Kidney (tissue), 14 donors: ENCODE measurements around the gene RPS6KA3. TPM values are rescaled to one million over a fixed set of nuclear protein-coding genes. Genes with fewer than 3 reads are reported as not detected.

Experiments used
- DNase-seq, 5 donors: peaks; one replicate each; pipeline ENCODE4 v3.0.0-alpha.2; 2013 to 2020
- FAIRE-seq: peaks from 2 replicates; lab custom pipeline; 2012; peaks lifted over from hg19 to GRCh38; lab: Jason Lieb, UNC
- H3K27ac ChIP-seq, 2 donors: one replicate each; pipeline ENCODE4 v1.7.0; 2013; ENCODE audit warnings: low read depth in 2 of 2, low read length in 2 of 2, inconsistent platforms in 1 of 2
- H3K27me3 ChIP-seq: one replicate; pipeline ENCODE4 v1.7.1; 2013; ENCODE audit warnings: low read length, inconsistent platforms; ENCODE audit not compliant: control insufficient read depth, insufficient read depth
- H3K36me3 ChIP-seq, 3 donors: one replicate each; pipeline versions ENCODE4 v1.7.0 to v1.7.1; 2013; ENCODE audit warnings: low read length in 3 of 3, control low read depth in 1 of 3, inconsistent platforms in 1 of 3; ENCODE audit not compliant: insufficient read depth in 3 of 3, control insufficient read depth in 2 of 3
- H3K4me1 ChIP-seq, 3 donors: one replicate each; pipeline versions ENCODE4 v1.7.0 to v1.7.1; 2013; ENCODE audit warnings: low read length in 3 of 3, inconsistent platforms in 1 of 3, low read depth in 1 of 3; ENCODE audit not compliant: control insufficient read depth in 2 of 3, insufficient read depth in 2 of 3
- H3K4me3 ChIP-seq, 3 donors: one replicate each; pipeline versions ENCODE4 v1.7.0 to v1.8.1; 2013; ENCODE audit warnings: low read length in 3 of 3, control low read depth in 1 of 3, inconsistent platforms in 1 of 3
- H3K9ac ChIP-seq, 3 donors: one replicate each; pipeline versions ENCODE4 v1.7.0 to v1.7.1; 2013; ENCODE audit warnings: low read length in 3 of 3, control low read depth in 1 of 3, inconsistent platforms in 1 of 3
- H3K9me3 ChIP-seq, 3 donors: one replicate each; pipeline versions ENCODE4 v1.7.0 to v1.7.1; 2013; ENCODE audit warnings: low read length in 3 of 3, control low read depth in 1 of 3, inconsistent platforms in 1 of 3; ENCODE audit not compliant: control insufficient read depth in 2 of 3, insufficient read depth in 1 of 3
- intact Hi-C: fragments of 100-400 bp; cut with DNase I; formaldehyde crosslinking; loops from one replicate; pipeline ENCODE4 v1.11.1; 2022
- polyA plus RNA-seq: library from polyadenylated mRNA; stranded (reverse); fragments of 350-450 nt; fragmentation: Illumina TruSeq; extraction: RNeasy Lipid Tissue Mini Kit (QIAGEN cat#74804); gene quantifications from one replicate; pipeline ENCODE4 v1.2.3, GENCODE V29; 2014; ENCODE audit warnings: low read depth, low replicate concordance; ENCODE audit not compliant: insufficient read depth
- total RNA-seq: library from RNA; stranded (reverse); fragmentation: NEBNext Ultra II Directional; extraction: Animal tissue kit (Norgen Biotek cat#: 25700); gene quantifications from one replicate; pipeline ENCODE4 v1.2.1, GENCODE V29; 2021
- TF ChIP-seq, protein P1 (sequence below): IDR thresholded peaks from 3 replicates; pipeline ENCODE4 v1.5.1; 2012; ENCODE audit warnings: mild to moderate bottlenecking, moderate library complexity, borderline replicate concordance; ENCODE audit not compliant: insufficient read depth; ENCODE audit errors: extremely low read depth
- donor health status: control.
- donor health status: control.
- donor health status: control.
- donor health status: control.
- donor health status: control.
- donor health status: DM: yes; HTN: yes; CAD: no.
- donor health status: Normal renal cell carcinoma (clear cell type).

Gene RPS6KA3
- total and polyA plus RNA-seq, 2 donors from 2014 or later = 9.9 to 42.8 TPM

DNA sequence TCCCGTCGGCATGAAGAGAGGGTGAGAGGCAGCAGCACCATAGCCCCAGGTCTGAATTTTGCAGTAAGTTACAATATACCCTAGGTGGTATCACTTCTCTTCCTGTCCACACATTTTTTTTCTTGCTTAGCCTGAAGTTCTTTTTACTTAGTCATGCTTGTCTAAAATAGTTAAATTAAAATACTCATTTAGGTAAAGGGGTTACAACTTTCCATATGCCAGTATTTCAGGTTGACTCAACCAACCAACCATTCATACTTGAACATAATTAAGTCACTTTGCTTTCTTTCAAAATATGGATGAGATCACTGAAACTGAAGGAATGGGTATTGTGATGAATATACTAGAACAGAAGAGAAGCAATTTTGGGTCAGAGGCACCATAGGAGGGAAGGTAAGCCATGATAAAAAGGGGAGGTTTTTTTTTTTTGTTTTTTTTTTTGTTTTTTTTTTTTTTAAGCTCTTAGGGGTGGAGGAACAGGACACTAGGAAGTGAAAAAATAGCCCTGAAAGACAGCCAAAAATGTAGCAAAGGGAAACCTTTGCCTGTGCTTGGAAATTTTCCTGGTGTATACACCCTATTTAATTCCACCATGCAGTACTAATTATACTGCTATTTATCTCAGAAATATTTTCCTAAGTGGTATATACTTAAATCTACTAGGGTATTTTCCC is 41.8 kb downstream of the RPS6KA3 start:
- Histone ChIP-seq H3K36me3 (no peaks in the 10 kb centered on the region), H3K4me3 (no peak overlapping the region), H3K27me3 (peaks cover 12% of the 10 kb centered on the region), H3K9ac (no peak overlapping the region), H3K4me1 (no peaks in the 10 kb centered on the region), H3K9me3 (no peaks in the 10 kb centered on the region), H3K27ac (no peak overlapping the region)
- intact Hi-C loops = no loop called here
- DNase-seq (no peak), FAIRE-seq (no peak)
- TF ChIP-seq, protein P1, sequence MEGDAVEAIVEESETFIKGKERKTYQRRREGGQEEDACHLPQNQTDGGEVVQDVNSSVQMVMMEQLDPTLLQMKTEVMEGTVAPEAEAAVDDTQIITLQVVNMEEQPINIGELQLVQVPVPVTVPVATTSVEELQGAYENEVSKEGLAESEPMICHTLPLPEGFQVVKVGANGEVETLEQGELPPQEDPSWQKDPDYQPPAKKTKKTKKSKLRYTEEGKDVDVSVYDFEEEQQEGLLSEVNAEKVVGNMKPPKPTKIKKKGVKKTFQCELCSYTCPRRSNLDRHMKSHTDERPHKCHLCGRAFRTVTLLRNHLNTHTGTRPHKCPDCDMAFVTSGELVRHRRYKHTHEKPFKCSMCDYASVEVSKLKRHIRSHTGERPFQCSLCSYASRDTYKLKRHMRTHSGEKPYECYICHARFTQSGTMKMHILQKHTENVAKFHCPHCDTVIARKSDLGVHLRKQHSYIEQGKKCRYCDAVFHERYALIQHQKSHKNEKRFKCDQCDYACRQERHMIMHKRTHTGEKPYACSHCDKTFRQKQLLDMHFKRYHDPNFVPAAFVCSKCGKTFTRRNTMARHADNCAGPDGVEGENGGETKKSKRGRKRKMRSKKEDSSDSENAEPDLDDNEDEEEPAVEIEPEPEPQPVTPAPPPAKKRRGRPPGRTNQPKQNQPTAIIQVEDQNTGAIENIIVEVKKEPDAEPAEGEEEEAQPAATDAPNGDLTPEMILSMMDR = no peak

- no peak overlapping the region for H3K4me3 ChIP-seq
- no peaks in the 10 kb centered on the region for H3K9me3 ChIP-seq
- H3K27me3 ChIP-seq = peaks cover 10% of the 10 kb centered on the region
- TF ChIP-seq, protein P1 = no peak
- no peaks in the 10 kb centered on the region for H3K36me3 ChIP-seq
- H3K27ac ChIP-seq = no peak overlapping the region
- intact Hi-C loops = no loop called here
- peaks cover 0 to 4% (median 0%) of the 10 kb centered on the region in 3 donors for H3K4me1 ChIP-seq
- FAIRE-seq (no peak), DNase-seq (no peak)
- no peak overlapping the region for H3K9ac ChIP-seq
Observed at GRCh38 chrX:20221902-20222301, 44.8 kb downstream of the RPS6KA3 start.

DNA sequence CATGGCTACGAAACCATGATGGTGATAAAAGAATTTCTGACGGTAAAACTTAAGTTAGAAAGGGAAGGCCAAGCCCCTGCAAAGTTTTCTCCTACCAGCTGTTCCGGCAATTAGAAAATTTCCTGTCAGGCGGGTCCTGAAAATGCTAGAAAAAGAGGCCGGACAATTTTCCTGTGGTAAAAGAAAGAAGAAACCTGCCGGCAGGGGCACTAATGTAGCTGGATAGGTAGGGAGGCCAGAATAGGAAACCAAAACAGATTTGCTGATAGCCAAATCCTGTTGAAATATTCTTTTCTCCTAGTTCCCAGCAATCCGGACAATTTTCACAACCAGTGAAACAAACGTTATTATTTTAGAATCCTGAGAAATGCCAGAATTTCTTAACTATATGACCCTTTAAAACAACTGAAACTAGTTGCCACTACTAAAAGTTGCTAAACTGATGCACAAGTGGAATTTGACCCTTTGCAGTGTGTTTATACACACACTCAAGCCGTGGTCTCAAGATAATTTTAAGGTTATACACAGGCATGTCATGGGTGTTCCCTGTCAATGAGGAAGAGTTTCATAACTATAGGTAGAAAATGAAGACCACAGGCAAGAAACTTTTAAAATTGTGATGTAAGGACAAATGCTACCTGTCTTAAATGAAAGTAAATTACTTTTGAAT is 47.7 kb downstream of the RPS6KA3 start:
- TF ChIP-seq, protein P1 = no peak
- Histone ChIP-seq H3K27ac (peak overlapping the region; percentile 14 to 57), H3K27me3 (peaks cover 10% of the 10 kb centered on the region), H3K9me3 (no peaks in the 10 kb centered on the region), H3K4me3 (peak overlapping the region in 1 of 3 donors; percentile 35), H3K36me3 (no peaks in the 10 kb centered on the region), H3K4me1 (peaks cover 0 to 4% (median 0%) of the 10 kb centered on the region in 3 donors), H3K9ac (no peak overlapping the region)
- intact Hi-C loops = no loop called here
- DNase-seq (peak in 2 of 5 donors; percentile 16 to 39), FAIRE-seq (no peak)
